Gastrocnemius medialis (tissue), 4 donors: ENCODE data around the gene SYCE3.

Experiments
- POLR2A ChIP-seq, 2 donors: fragments of 450-650 bp; IDR thresholded peaks; one replicate each; pipeline ENCODE4 v1.6.1; 2017; ENCODE audit warnings: antibody characterized with exemption in 2 of 2, mild to moderate bottlenecking in 2 of 2, moderate library complexity in 2 of 2
- TF ChIP-seq, protein P1 (sequence below), 5 experiments: fragments of 450-650 bp in 3 of 5; fragments of 200-600 bp in 2 of 5; sonication (generic) in 2 of 5; IDR thresholded peaks in 4 of 5; conservative IDR thresholded peaks in 1 of 5; 1 replicate in 4 of 5; 2 replicates in 1 of 5; pipeline ENCODE4 v1.5.1; 2016 to 2019; ENCODE audit warnings: antibody characterized with exemption in 5 of 5, mild to moderate bottlenecking in 3 of 5, moderate library complexity in 3 of 5

DNA sequence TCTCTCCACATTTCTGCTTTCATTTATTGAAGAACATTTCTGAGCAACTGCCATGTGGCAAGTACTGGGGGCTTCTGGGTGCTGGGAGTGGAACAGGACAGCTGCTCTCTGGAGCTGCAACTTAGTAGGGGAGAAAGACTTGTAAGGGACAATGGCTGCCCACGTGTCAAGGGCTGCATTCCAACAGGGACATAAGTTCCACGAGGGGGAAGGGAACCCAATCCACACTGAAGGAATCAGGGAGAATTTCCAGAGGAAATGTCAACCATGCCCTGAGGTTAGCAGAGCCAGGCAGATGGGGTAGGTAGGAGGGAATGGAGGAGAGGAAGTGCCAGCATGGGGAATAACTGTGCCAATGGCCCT lies 39.6 kb upstream of the SYCE3 start:
- TF ChIP-seq, protein P1, sequence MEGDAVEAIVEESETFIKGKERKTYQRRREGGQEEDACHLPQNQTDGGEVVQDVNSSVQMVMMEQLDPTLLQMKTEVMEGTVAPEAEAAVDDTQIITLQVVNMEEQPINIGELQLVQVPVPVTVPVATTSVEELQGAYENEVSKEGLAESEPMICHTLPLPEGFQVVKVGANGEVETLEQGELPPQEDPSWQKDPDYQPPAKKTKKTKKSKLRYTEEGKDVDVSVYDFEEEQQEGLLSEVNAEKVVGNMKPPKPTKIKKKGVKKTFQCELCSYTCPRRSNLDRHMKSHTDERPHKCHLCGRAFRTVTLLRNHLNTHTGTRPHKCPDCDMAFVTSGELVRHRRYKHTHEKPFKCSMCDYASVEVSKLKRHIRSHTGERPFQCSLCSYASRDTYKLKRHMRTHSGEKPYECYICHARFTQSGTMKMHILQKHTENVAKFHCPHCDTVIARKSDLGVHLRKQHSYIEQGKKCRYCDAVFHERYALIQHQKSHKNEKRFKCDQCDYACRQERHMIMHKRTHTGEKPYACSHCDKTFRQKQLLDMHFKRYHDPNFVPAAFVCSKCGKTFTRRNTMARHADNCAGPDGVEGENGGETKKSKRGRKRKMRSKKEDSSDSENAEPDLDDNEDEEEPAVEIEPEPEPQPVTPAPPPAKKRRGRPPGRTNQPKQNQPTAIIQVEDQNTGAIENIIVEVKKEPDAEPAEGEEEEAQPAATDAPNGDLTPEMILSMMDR (IDR thresholded peaks at IDR 0.05 in 4 of 5, conservative IDR thresholded peaks at IDR 0.05 in 1 of 5), result no peak
- TF ChIP-seq POLR2A (IDR thresholded peaks at IDR 0.05), result no peak
